Measurements from ENCODE around the gene LAMTOR1.

DNA sequence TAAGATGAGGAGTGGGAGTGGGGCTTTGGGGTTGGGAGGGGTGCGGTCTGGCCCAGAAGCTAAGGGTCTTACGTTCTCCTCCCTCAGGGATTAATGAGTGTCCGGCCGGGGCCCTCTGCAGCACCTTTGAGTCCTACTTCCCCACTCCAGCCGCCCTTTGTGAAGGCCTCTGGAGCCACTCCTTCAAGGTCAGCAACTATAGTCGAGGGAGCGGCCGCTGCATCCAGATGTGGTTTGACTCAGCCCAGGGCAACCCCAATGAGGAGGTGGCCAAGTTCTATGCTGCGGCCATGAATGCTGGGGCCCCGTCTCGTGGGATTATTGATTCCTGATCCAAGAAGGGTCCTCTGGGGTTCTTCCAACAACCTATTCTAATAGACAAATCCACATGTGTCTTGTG lies 36.4 kb upstream of the LAMTOR1 start:
- TF ChIP-seq, protein P1, sequence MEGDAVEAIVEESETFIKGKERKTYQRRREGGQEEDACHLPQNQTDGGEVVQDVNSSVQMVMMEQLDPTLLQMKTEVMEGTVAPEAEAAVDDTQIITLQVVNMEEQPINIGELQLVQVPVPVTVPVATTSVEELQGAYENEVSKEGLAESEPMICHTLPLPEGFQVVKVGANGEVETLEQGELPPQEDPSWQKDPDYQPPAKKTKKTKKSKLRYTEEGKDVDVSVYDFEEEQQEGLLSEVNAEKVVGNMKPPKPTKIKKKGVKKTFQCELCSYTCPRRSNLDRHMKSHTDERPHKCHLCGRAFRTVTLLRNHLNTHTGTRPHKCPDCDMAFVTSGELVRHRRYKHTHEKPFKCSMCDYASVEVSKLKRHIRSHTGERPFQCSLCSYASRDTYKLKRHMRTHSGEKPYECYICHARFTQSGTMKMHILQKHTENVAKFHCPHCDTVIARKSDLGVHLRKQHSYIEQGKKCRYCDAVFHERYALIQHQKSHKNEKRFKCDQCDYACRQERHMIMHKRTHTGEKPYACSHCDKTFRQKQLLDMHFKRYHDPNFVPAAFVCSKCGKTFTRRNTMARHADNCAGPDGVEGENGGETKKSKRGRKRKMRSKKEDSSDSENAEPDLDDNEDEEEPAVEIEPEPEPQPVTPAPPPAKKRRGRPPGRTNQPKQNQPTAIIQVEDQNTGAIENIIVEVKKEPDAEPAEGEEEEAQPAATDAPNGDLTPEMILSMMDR (IDR thresholded peaks at IDR 0.05; ENCODE audit: insufficient read depth, low read depth, low read length) = no peak
- no peak for TF ChIP-seq EZH2 (IDR thresholded peaks at IDR 0.05; ENCODE audit: insufficient read depth, low read length)
